Measurements from ENCODE around the gene GOLGA8A. TPM values are rescaled to one million over a fixed set of nuclear protein-coding genes. Genes with fewer than 3 reads are reported as not detected.

The GOLGA8A gene
- total RNA-seq (10 to 100 TPM; 22.1 to 73.1 TPM), polyA plus RNA-seq (10 to 100 TPM in 1 of 2 donors, 1 to 10 TPM in 1; 7.8 to 87.2 TPM)
- long read RNA-seq, donor 1, partial matches to known transcripts: 53 of 54 reads
- long read RNA-seq, donor 1, other reads (novel, unspliced or antisense): 0 of 54 reads
- long read RNA-seq, donor 2, partial matches to known transcripts: 16 of 19 reads
- long read RNA-seq, donor 2, other reads (novel, unspliced or antisense): 0 of 19 reads
- long read RNA-seq, donor 3, partial matches to known transcripts: 61 of 63 reads
- long read RNA-seq, donor 3, other reads (novel, unspliced or antisense): 0 of 63 reads
- long read RNA-seq, donor 4, partial matches to known transcripts: 8 of 10 reads
- long read RNA-seq, donor 4, other reads (novel, unspliced or antisense): 0 of 10 reads
- long read RNA-seq, donor 5, partial matches to known transcripts: 60 of 63 reads
- long read RNA-seq, donor 5, other reads (novel, unspliced or antisense): 0 of 63 reads

DNA sequence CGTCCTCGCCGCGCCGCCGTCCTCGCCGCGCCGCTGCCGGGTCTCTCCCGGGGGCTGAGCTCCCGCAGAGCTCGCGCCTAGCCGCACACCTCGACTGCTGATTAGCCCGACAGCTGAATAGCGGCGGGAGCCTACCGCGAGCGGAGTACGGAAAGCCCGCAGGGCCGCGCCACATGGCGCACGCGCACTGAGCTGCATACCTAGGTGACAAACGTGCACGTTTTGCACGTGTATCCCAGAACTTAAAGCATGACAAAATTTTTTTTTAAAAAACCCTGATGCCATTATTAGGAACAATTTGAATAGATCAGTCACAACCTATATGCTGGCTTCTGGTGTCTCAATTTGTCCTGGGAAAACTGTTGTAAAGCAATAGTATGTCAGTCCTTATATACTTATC lies at the start of gene GOLGA8A:
Gene GOLGA8A, minus strand, starts transcription at position 122 of the 400 bp plus-strand sequence. CDS start 48,117 bp downstream, outside the sequence.
- peak within 1 kb of the TSS in 1 of 2 donors; percentile 34 for H3K27ac ChIP-seq (ENCODE audit: low read depth in 1 of 2, low read length in 1 of 2)
- TF ChIP-seq CTCF (IDR thresholded peaks at IDR 0.05; ENCODE audit: control extremely low read depth, extremely low read depth): no peak
- H3K9ac ChIP-seq (ENCODE audit: insufficient read depth in 1 of 2, low read length in 2 of 2): peak within 1 kb of the TSS in 1 of 2 donors; percentile 49
- peak within 1 kb of the TSS; percentile 90 for H3K4me3 ChIP-seq
- ATAC-seq (ENCODE audit: insufficient read depth, low FRiP score) (no peak), DNase-seq (peak; percentile 57 to 87 (median 76))
- WGBS, 2 donors: 1 to 15% methylated on average over 11 to 32 of the region's 33 CpGs
- H3K4me1 ChIP-seq (ENCODE audit: control insufficient read depth in 5 of 5, insufficient read depth in 5 of 5, low read length in 5 of 5): peaks cover 0 to 10% (median 0%) of the 10 kb centered on the region in 5 donors
- peaks cover 0 to 8% (median 0%) of the 10 kb centered on the region in 4 donors for H3K36me3 ChIP-seq (ENCODE audit: control insufficient read depth in 4 of 4, insufficient read depth in 4 of 4, low read length in 4 of 4)
- H3K27me3 ChIP-seq (ENCODE audit: control insufficient read depth in 3 of 3, insufficient read depth in 3 of 3, low read length in 2 of 3): peaks cover 0 to 7% (median 2%) of the 10 kb centered on the region in 3 donors
- H3K9me3 ChIP-seq (ENCODE audit: control insufficient read depth in 4 of 4, insufficient read depth in 3 of 4, low read length in 3 of 4): no peaks in the 10 kb centered on the region

DNA sequence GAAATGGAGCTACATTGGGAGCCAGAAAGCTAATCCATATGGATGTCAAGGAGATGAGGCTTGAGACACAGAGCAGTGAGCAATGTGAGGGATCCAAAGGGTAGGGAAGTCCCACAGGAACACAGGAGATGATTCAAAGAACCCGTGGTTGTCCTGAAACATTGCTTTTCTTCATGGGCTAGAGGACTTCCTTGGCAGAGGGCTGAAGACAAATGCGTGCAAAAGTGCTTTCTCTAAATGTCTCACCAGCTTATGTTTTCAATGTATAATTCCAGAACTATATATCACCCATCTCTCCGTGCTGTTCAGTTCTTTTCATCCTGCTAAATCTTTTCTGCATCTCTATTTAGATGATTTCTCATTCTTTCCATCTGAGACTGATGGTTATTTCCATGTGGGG lies 46.0 kb upstream of the GOLGA8A start:
- Histone ChIP-seq H3K36me3 (ENCODE audit: control insufficient read depth in 4 of 4, insufficient read depth in 4 of 4, low read length in 4 of 4) (no peaks in the 10 kb centered on the region), H3K9me3 (ENCODE audit: control insufficient read depth in 4 of 4, insufficient read depth in 3 of 4, low read length in 3 of 4) (no peaks in the 10 kb centered on the region), H3K9ac (ENCODE audit: insufficient read depth in 1 of 2, low read length in 2 of 2) (no peak overlapping the region), H3K4me3 (no peak overlapping the region), H3K27me3 (ENCODE audit: control insufficient read depth in 3 of 3, insufficient read depth in 3 of 3, low read length in 2 of 3) (peaks cover 0 to 12% (median 0%) of the 10 kb centered on the region in 3 donors), H3K4me1 (ENCODE audit: control insufficient read depth in 5 of 5, insufficient read depth in 5 of 5, low read length in 5 of 5) (no peaks in the 10 kb centered on the region), H3K27ac (ENCODE audit: low read depth in 1 of 2, low read length in 1 of 2) (no peak overlapping the region)
- ATAC-seq (ENCODE audit: insufficient read depth, low FRiP score) (no peak), DNase-seq (no peak)
- 83 to 86% methylated on average over 3 of the region's 3 CpGs for WGBS, 2 donors
- TF ChIP-seq CTCF (IDR thresholded peaks at IDR 0.05; ENCODE audit: control extremely low read depth, extremely low read depth): no peak

DNA sequence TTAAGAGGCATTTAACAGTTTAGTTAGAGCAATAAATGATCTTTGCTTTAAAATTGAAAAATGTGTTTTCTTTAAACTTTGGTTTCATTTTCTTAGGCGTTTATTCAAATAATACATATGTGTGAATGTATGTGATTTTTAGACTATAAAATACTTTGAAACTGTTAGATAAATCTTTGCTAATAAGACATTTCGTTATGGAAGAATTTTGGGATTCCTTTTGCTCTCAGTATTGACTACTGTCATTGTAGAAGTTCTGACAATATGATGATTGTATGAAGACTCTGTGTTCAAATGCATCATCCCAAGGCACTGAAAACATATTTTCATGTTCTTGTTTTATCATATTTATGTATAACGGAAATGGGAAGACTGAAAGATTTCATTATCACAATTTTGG lies 43.8 kb upstream of the GOLGA8A start:
- ATAC-seq (ENCODE audit: insufficient read depth, low FRiP score): no peak
- WGBS, 2 donors: 83 to 86% methylated on average over 3 of the region's 3 CpGs
- no peak for TF ChIP-seq CTCF (IDR thresholded peaks at IDR 0.05; ENCODE audit: control extremely low read depth, extremely low read depth)

More for the DNA sequence above, 43.8 kb upstream of the GOLGA8A start:
- Histone ChIP-seq H3K36me3 (ENCODE audit: control insufficient read depth in 4 of 4, insufficient read depth in 4 of 4, low read length in 4 of 4) (no peaks in the 10 kb centered on the region), H3K4me3 (no peak overlapping the region), H3K27me3 (ENCODE audit: control insufficient read depth in 3 of 3, insufficient read depth in 3 of 3, low read length in 2 of 3) (peaks cover 0 to 8% (median 0%) of the 10 kb centered on the region in 3 donors), H3K9ac (ENCODE audit: insufficient read depth in 1 of 2, low read length in 2 of 2) (no peak overlapping the region), H3K9me3 (ENCODE audit: control insufficient read depth in 4 of 4, insufficient read depth in 3 of 4, low read length in 3 of 4) (no peaks in the 10 kb centered on the region), H3K4me1 (ENCODE audit: control insufficient read depth in 5 of 5, insufficient read depth in 5 of 5, low read length in 5 of 5) (no peaks in the 10 kb centered on the region), H3K27ac (ENCODE audit: low read depth in 1 of 2, low read length in 1 of 2) (no peak overlapping the region)
- DNase-seq: no peak

Measured in lung (tissue), 16 donors.